H1 (cell line): Measurements from ENCODE around the gene KCNB1. TPM values are rescaled to one million over a fixed set of nuclear protein-coding genes. Genes with fewer than 3 reads are reported as not detected.

Experiments
- CTCF ChIA-PET: fragments of 300-600 bp; sonication (Branson Sonifier 250); formaldehyde crosslinking; loops from one replicate; lab custom pipeline; 2021; ENCODE audit not compliant: partially characterized antibody; lab: Charles Lee
- POLR2A ChIA-PET: fragments of 300-600 bp; sonication (Branson Sonifier 250); formaldehyde crosslinking; loops from one replicate; lab custom pipeline; 2021; ENCODE audit warnings: inconsistent platforms; ENCODE audit not compliant: partially characterized antibody; lab: Charles Lee
- DNase-seq, 2 experiments: peaks; one replicate each; pipeline versions ENCODE4 v3.0.0 to v3.0.0-alpha.2; 2010 to 2022; ENCODE audit warnings: low spot score in 2 of 2, low read depth in 1 of 2, mixed read lengths in 1 of 2
- FAIRE-seq: peaks from 2 replicates; lab custom pipeline; 2011; peaks lifted over from hg19 to GRCh38; lab: Jason Lieb, UNC
- H2AFZ ChIP-seq: 2 replicates; pipeline ENCODE4 v1.8.1; 2012; ENCODE audit warnings: low read length, inconsistent platforms
- H2AK5ac ChIP-seq: 2 replicates; pipeline ENCODE4 v1.6.1; 2013; ENCODE audit warnings: low read depth, low read length
- H2BK120ac ChIP-seq: replicated peaks from 2 replicates; pipeline ENCODE3; 2013; ENCODE audit warnings: low read depth, low read length, inconsistent platforms
- H2BK12ac ChIP-seq: 2 replicates; pipeline ENCODE4 v1.6.1; 2013; ENCODE audit warnings: low read depth, low read length
- H2BK15ac ChIP-seq: 2 replicates; pipeline ENCODE4 v1.6.1; 2013; ENCODE audit warnings: low read length
- H2BK20ac ChIP-seq: 2 replicates; pipeline ENCODE4 v1.6.1; 2013; ENCODE audit warnings: low read length
- H2BK5ac ChIP-seq: 2 replicates; pipeline ENCODE4 v1.6.1; 2013; ENCODE audit warnings: low read depth, low read length
- H3K14ac ChIP-seq: 2 replicates; pipeline ENCODE4 v1.6.1; 2013; ENCODE audit warnings: inconsistent platforms; ENCODE audit not compliant: insufficient read length
- H3K18ac ChIP-seq: 2 replicates; pipeline ENCODE4 v1.6.1; 2013; ENCODE audit warnings: low read length; ENCODE audit errors: extremely low read depth
- H3K23ac ChIP-seq: 2 replicates; pipeline ENCODE4 v1.6.1; 2013; ENCODE audit warnings: inconsistent platforms; ENCODE audit not compliant: insufficient read length
- H3K23me2 ChIP-seq: 2 replicates; pipeline ENCODE4 v1.6.1; 2013; ENCODE audit warnings: low read depth, low read length
- H3K27ac ChIP-seq: 2 replicates; pipeline ENCODE4 v1.6.1; 2011; ENCODE audit warnings: low read depth, low read length, inconsistent platforms
- H3K27me3 ChIP-seq, 4 experiments: replicated peaks in 1 of 4; 1 replicate in 1 of 4; 2 replicates in 3 of 4; pipeline versions ENCODE4 v1.6.1 to v1.8.1; 2011 to 2013; ENCODE audit warnings: low read length in 3 of 4, mild to moderate bottlenecking in 3 of 4, inconsistent platforms in 2 of 4, mixed read lengths in 2 of 4, moderate library complexity in 1 of 4; ENCODE audit not compliant: control insufficient read depth in 3 of 4, insufficient read depth in 3 of 4; ENCODE audit errors: extremely low read depth in 1 of 4
- H3K36me3 ChIP-seq, 4 experiments: 2 replicates each; pipeline versions ENCODE4 v1.6.1 to v1.8.1; 2011 to 2013; ENCODE audit warnings: mild to moderate bottlenecking in 4 of 4, low read length in 3 of 4, moderate library complexity in 2 of 4, control low read depth in 1 of 4, inconsistent platforms in 1 of 4; ENCODE audit not compliant: insufficient read depth in 4 of 4, control insufficient read depth in 2 of 4
- H3K4ac ChIP-seq: replicated peaks from 2 replicates; pipeline ENCODE3; 2013; ENCODE audit warnings: low read length, low read depth, mixed read lengths, inconsistent platforms; ENCODE audit not compliant: insufficient read length
- H3K4me1 ChIP-seq, 4 experiments: replicated peaks in 1 of 4; 1 replicate in 1 of 4; 2 replicates in 3 of 4; pipeline versions ENCODE4 v1.6.1 to v1.8.1; 2011 to 2013; ENCODE audit warnings: low read length in 3 of 4, inconsistent platforms in 2 of 4, mixed read lengths in 1 of 4; ENCODE audit not compliant: insufficient read depth in 4 of 4, control insufficient read depth in 3 of 4
- H3K4me2 ChIP-seq, 2 experiments: 2 replicates each; pipeline versions ENCODE4 v1.6.1 to v1.8.1; 2011 to 2013; ENCODE audit warnings: low read depth in 2 of 2, low read length in 2 of 2, control low read depth in 1 of 2, inconsistent platforms in 1 of 2, mild to moderate bottlenecking in 1 of 2; ENCODE audit not compliant: insufficient read depth in 1 of 2
- H3K4me3 ChIP-seq, 4 experiments: fragments of 200-600, 300-600 bp in 1 of 4; sonication (generic), shearing (Covaris generic), sonication (Bioruptor Twin) in 1 of 4; 2 replicates each; pipeline versions ENCODE4 v1.5.1 to v1.8.1; 2011 to 2016; ENCODE audit warnings: low read length in 4 of 4, low read depth in 3 of 4, control low read depth in 2 of 4, inconsistent platforms in 2 of 4, mild to moderate bottlenecking in 2 of 4, mixed read lengths in 1 of 4, moderate library complexity in 1 of 4; ENCODE audit not compliant: insufficient read depth in 2 of 4; ENCODE audit errors: extremely low read depth in 1 of 4
- H3K56ac ChIP-seq: replicated peaks from 2 replicates; pipeline ENCODE3; 2013; ENCODE audit warnings: low read depth, mild to moderate bottlenecking, mixed read lengths, low read length, inconsistent platforms; ENCODE audit not compliant: insufficient read length
- H3K79me1 ChIP-seq: 2 replicates; pipeline ENCODE4 v1.6.1; 2013; ENCODE audit warnings: low read depth, low read length, control low read depth
- H3K79me2 ChIP-seq, 2 experiments: 2 replicates each; pipeline versions ENCODE4 v1.6.1 to v1.8.1; 2012 to 2013; ENCODE audit warnings: low read length in 2 of 2, mild to moderate bottlenecking in 2 of 2, inconsistent platforms in 1 of 2; ENCODE audit not compliant: insufficient read depth in 2 of 2, control insufficient read depth in 1 of 2
- H3K9ac ChIP-seq, 4 experiments: replicated peaks in 1 of 4; 1 replicate in 1 of 4; 2 replicates in 3 of 4; pipeline versions ENCODE4 v1.6.1 to v1.8.1; 2011 to 2013; ENCODE audit warnings: low read depth in 3 of 4, low read length in 3 of 4, control low read depth in 2 of 4, mild to moderate bottlenecking in 2 of 4, moderate library complexity in 2 of 4, inconsistent platforms in 1 of 4; ENCODE audit errors: extremely low read depth in 1 of 4
- H3K9me3 ChIP-seq, 2 experiments: 2 replicates each; pipeline versions ENCODE4 v1.6.1 to v1.8.1; 2012 to 2013; ENCODE audit warnings: mild to moderate bottlenecking in 2 of 2, moderate library complexity in 2 of 2, control low read depth in 1 of 2, inconsistent platforms in 1 of 2, low read depth in 1 of 2, low read length in 1 of 2, mixed read lengths in 1 of 2; ENCODE audit not compliant: insufficient read depth in 2 of 2
- H4K20me1 ChIP-seq, 2 experiments: replicated peaks in 1 of 2; 2 replicates each; pipeline versions ENCODE3 to v1.8.1; 2011 to 2013; ENCODE audit warnings: inconsistent platforms in 2 of 2, low read length in 2 of 2, mild to moderate bottlenecking in 1 of 2; ENCODE audit not compliant: insufficient read depth in 2 of 2, control insufficient read depth in 1 of 2
- H4K5ac ChIP-seq: 2 replicates; pipeline ENCODE4 v1.6.1; 2013; ENCODE audit warnings: low read length, low read depth, mixed read lengths, inconsistent platforms; ENCODE audit not compliant: insufficient read length
- H4K8ac ChIP-seq: 2 replicates; pipeline ENCODE4 v1.8.0; 2013; ENCODE audit warnings: mild to moderate bottlenecking, moderate library complexity, low read length, inconsistent platforms; ENCODE audit not compliant: insufficient read depth; ENCODE audit errors: extremely low read depth
- H4K91ac ChIP-seq: replicated peaks from 2 replicates; pipeline ENCODE3; 2013; ENCODE audit warnings: low read length, mixed read lengths, inconsistent platforms; ENCODE audit not compliant: insufficient read length
- CHD1 ChIP-seq: IDR thresholded peaks from 2 replicates; pipeline ENCODE4 v1.6.1; 2012; ENCODE audit warnings: low read depth, low read length, improper control_type of control experiment
- EP300 ChIP-seq, 2 experiments: IDR thresholded peaks; 1 replicate in 1 of 2; 2 replicates in 1 of 2; pipeline ENCODE4 v1.6.1; 2011 to 2012; ENCODE audit warnings: low read depth in 2 of 2, low read length in 2 of 2, mild to moderate bottlenecking in 2 of 2, borderline replicate concordance in 1 of 2, inconsistent platforms in 1 of 2, moderate library complexity in 1 of 2
- GABPA ChIP-seq: IDR thresholded peaks from 2 replicates; pipeline ENCODE4 v1.6.1; 2011; ENCODE audit warnings: mild to moderate bottlenecking, low read length, moderate library complexity, borderline replicate concordance; ENCODE audit not compliant: insufficient read depth
- RXRA ChIP-seq: IDR thresholded peaks from 2 replicates; pipeline ENCODE4 v1.6.1; 2011; ENCODE audit warnings: low read depth, mild to moderate bottlenecking, low read length, moderate library complexity; ENCODE audit not compliant: insufficient read depth
- SP4 ChIP-seq: IDR thresholded peaks from 2 replicates; pipeline ENCODE4 v1.6.1; 2012; ENCODE audit warnings: low read length, inconsistent platforms
- WGBS, 2 experiments: shearing (Covaris generic) in 1 of 2; methylation state at CpG; one replicate each; pipeline versions ENCODE4 v1.1.6 to v1.1.7; 2013 to 2015; ENCODE audit warnings: low lambda C conversion rate in 2 of 2, mixed read lengths in 2 of 2, inconsistent platforms in 1 of 2, low coverage in 1 of 2, missing lambda C conversion rate in 1 of 2; ENCODE audit not compliant: insufficient replicate concordance in 2 of 2, insufficient coverage in 1 of 2, insufficient read length in 1 of 2; ENCODE audit errors: extremely low coverage in 1 of 2, missing lambda C conversion rate in 1 of 2; 5-methylcytosine and 5-hydroxymethylcytosine counted together
- polyA plus RNA-seq, 7 experiments: library from polyadenylated mRNA; depleted of rRNA in 3 of 7; stranded (reverse) in 5 of 7; unstranded in 2 of 7; fragments of >200 nt in 5 of 7; fragments of 200-250 nt in 2 of 7; gene quantifications; 1 replicate in 5 of 7; 2 replicates in 1 of 7; 4 replicates in 1 of 7; pipeline versions ENCODE4 v1.2.1 to v1.2.3, GENCODE V29; 2011 to 2013; ENCODE audit warnings: missing spikeins in 2 of 7, mixed read lengths in 2 of 7
- total RNA-seq: library from RNA; stranded (reverse); fragmentation: NEBNext Ultra II Directional; extraction: Animal tissue kit (Norgen Biotek cat#: 25700); gene quantifications from 2 replicates; pipeline ENCODE4 v1.2.1, GENCODE V29; 2021
- TF ChIP-seq, protein P1 (sequence below): IDR thresholded peaks from 2 replicates; pipeline ENCODE4 v1.6.1; 2011; ENCODE audit warnings: low read depth, mild to moderate bottlenecking, low read length; ENCODE audit not compliant: insufficient read depth

KCNB1 gene
- total and polyA plus RNA-seq, 2 of the 8 experiments (the other 6 are each of a cell fraction or from before 2014, with no cell fraction given) = 0.58 to 0.67 TPM

DNA sequence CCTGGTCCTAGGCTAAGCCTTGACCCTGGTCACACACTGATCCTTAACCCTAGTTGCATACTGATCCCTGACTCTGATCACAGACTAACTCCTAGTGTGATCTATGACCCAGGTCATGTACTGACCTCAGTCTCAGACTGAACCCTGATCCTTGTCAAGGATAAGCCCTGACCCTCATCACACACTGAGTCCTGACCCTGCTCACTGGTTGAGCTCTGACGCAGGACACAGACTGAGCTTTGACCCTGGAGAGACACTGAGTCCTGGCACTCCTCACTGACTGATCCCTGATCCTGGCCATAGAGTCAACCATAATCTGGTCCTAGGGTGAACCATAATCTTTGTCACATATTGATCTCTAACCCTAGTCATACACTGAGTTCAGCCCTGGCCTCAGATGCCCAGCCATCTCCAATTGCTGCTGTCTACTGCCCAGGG, 37.9 kb downstream of the KCNB1 start:
- H2AK5ac ChIP-seq = peak overlapping the region; percentile 47; the same call in 1 of the 2 replicates
- peak overlapping the region; percentile 60 for H4K91ac ChIP-seq
- peaks cover 6 to 20% (median 13%) of the 10 kb centered on the region in 4 experiments for H3K4me1 ChIP-seq
- no peak overlapping the region for H2BK20ac ChIP-seq
- no peak overlapping the region for H3K56ac ChIP-seq
- DNase-seq (no peak), FAIRE-seq (no peak)
- no peak overlapping the region for H4K8ac ChIP-seq
- no peak overlapping the region for H3K4me3 ChIP-seq
- H4K20me1 ChIP-seq = no peaks in the 10 kb centered on the region
- POLR2A ChIA-PET = no interaction called here
- no peak overlapping the region for H3K23ac ChIP-seq
- WGBS, 2 experiments = 89% methylated on average over 1 of the region's 1 CpG; no CpG with 5 or more reads in 1 of the 2 experiments
- H2BK120ac ChIP-seq = no peak overlapping the region
- H3K18ac ChIP-seq = no peak overlapping the region
- no peak for TF ChIP-seq EP300 (IDR thresholded peaks at IDR 0.05; ENCODE audit: borderline replicate concordance in 1 of 2, low read depth in 2 of 2, low read length in 2 of 2)
- TF ChIP-seq, protein P1, sequence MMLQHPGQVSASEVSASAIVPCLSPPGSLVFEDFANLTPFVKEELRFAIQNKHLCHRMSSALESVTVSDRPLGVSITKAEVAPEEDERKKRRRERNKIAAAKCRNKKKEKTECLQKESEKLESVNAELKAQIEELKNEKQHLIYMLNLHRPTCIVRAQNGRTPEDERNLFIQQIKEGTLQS = no peak
- TF ChIP-seq GABPA = no peak
- TF ChIP-seq RXRA = no peak
- no peak for TF ChIP-seq CHD1
- TF ChIP-seq SP4 = no peak
- peak overlapping the region; percentile 50; the same call in 1 of the 2 replicates for H2BK15ac ChIP-seq
- no peaks in the 10 kb centered on the region for H3K79me2 ChIP-seq
- no peaks in the 10 kb centered on the region for H3K79me1 ChIP-seq
- no peak overlapping the region for H3K4ac ChIP-seq
- H3K23me2 ChIP-seq = no peaks in the 10 kb centered on the region; the same call in 1 of the 2 replicates
- H3K36me3 ChIP-seq = no peaks in the 10 kb centered on the region
- no peak overlapping the region for H3K4me2 ChIP-seq
- H2BK12ac ChIP-seq = no peak overlapping the region
- H2BK5ac ChIP-seq = no peak overlapping the region
- H4K5ac ChIP-seq = no peak overlapping the region
- no peaks in the 10 kb centered on the region; a peak in 1 of 7 replicates for H3K27me3 ChIP-seq
- H3K14ac ChIP-seq = no peak overlapping the region
- no peak overlapping the region; a peak in 1 of 7 replicates for H3K9ac ChIP-seq
- no peak overlapping the region for H2AFZ ChIP-seq
- no peaks in the 10 kb centered on the region for H3K9me3 ChIP-seq
- CTCF ChIA-PET = interaction anchor here (0.8 to 5.4 kb wide), 5 partner anchors 8 to 110 kb away, joined by 3 to 19 read pairs (median 5); no protein-coding TSS in a partner anchor
- H3K27ac ChIP-seq = no peak overlapping the region
